HG02973 (cell line): ENCODE measurements around the gene NRXN2.

Experiments
- ATAC-seq: cut with Tn5 transposase; IDR thresholded peaks from one replicate; pipeline ENCODE4 v1.9.1; 2021; ENCODE audit warnings: moderate library complexity; ENCODE audit not compliant: unreplicated experiment

The NRXN2 gene

DNA sequence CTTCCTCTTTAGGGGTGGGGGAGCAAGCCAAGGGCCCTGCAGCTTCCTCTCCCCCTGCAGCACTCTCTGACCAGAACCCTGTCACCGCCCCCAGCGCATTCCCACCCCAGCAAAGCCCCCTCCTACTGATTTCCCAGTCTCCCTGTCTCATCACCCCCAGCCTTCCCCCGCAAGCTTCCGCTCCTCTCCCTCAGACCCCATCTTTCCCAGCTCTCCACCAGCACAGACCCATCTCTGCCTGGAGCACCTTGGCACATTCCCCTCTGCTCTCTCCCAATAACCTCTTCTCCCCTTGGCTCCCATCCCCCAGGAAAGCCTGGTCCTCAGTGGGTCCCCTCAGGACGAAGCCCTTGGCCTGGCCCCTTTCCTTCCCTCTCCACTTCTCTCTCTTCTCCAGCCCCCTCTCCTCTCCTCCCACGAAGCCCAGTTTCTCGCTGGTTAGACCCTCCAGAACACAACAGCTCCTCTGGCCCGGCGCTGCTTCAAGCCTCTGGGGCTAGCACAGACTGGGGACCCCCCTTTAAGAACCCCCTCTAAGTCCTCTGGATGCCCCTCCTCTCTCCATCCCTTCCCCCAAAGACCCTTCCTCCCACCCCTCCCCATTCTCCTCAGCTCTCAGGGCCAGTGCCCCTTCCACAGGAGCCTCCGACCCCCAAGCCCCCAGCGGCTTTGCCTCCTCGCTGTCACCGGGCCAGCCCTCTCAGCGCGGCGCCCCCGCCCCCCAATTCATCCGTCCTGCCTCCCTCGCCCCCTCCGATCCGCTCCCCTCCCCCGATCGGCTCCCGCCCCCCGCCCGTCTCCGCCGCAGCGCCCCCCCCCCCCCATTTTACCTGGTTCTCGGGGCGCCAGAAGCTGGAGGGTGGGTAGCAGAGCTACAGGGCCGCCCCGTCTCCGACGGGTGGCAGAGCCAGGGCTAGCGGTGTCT lies 594 bp downstream of the NRXN2 start:
- no peak for ATAC-seq

DNA sequence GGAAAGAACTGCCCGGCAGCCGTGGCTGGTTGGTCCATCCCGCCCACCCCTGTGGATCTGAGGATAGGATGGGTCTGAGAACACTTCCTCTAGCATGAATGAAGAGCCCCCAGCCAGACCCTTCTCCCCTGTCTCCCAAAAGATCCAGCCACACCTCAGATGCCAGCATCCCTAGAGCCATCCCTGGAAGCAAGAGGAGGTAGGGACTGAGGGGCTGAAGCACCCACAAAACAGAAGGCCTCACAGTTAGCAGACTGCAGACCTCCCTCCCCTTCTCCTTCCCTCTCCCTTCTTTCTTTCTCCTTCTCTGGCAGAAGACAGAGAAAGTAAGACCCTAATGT lies 1.7 kb downstream of the NRXN2 start:
- no peak for ATAC-seq

DNA sequence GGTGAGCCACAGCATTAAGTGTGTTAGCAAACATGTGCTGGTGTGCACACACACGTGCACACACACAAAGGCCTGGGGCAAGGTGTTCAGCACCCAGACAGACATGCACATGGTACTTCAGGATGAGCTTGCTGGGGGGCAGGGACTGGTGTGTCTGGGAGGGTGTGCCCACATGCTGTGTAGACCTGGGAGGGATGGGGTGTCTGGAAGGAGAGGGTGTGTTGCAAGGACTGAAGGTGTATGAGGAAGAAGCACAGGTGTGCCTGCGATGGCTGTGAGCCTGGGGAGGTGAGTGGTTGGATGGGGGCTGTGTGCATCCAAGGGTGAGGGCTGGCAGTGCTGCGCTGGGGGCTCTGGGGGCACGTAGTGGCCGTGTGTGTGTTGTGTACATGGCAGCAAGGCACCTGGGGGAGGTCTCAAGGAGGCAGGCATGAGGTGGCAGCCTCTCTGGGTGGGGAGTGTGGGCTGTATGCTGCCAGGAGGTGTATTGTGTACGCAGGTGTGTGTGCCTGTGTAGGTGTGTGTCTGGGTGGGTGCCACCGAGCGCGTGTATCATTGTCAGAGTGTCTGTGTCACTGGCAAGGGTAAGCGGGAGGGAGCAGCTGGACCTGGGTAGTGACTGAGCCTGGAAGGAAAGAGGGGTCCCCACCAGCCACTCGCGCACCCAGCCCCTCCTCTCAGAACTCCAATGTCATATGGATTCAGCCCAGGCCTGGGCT lies 2.2 kb downstream of the NRXN2 start:
- no peak for ATAC-seq

DNA sequence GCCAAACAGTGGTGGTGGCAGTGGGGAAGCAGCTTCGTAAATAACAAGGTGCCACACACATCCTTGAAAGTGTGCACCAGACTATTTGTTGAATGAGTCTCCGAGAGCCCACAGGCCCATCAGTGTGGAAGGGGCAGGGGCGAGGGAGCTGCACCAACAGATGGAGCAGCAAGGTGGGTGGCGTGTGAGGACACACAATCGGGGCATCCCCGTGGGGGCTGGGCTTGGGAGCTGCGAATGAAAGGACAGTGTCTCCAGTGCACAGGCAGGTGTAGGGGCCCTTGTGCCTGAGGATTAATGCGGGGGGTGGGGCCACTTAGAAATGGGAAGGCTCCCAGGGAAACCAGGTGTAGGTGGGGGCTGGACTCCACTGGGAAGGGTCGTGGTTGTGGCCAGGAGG lies 2.8 kb downstream of the NRXN2 start:
- no peak for ATAC-seq

DNA sequence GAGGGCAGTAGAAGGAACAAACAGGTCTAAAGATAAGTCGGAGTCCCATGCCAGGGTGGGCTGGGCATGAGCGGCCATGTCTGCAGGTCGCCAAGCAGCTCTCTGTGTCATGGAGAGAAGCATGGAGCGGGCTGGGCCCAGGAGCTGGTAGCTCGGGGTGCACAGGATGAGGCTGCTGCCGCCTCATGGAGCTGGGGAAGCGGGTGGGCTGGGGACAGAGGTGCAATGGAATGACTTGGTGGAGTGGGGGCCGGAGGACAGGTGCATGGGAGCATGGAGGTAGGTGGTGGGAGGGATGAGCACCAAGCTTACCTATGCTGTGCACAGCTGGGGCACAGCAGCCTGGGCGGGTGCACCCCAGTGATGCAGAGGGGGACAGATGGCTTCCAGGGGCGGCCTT lies 3.6 kb downstream of the NRXN2 start:
- ATAC-seq, result no peak

DNA sequence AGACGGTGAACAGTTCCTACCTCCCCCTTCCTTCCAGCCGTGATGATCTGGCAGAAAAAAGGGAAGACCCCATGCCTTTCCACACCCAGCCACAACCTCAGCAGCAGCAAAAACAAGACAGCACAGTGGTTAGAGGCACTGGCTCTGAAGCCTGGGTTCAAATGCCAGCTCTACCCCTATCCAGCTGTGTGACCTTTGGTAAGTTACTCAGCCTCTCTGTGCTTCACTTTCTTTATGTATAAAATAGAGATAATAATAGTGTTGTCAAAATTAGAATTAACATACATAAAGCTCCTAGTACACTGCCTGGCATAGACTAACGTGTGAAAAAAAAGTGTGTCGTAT lies 4.2 kb downstream of the NRXN2 start:
- no peak for ATAC-seq

DNA sequence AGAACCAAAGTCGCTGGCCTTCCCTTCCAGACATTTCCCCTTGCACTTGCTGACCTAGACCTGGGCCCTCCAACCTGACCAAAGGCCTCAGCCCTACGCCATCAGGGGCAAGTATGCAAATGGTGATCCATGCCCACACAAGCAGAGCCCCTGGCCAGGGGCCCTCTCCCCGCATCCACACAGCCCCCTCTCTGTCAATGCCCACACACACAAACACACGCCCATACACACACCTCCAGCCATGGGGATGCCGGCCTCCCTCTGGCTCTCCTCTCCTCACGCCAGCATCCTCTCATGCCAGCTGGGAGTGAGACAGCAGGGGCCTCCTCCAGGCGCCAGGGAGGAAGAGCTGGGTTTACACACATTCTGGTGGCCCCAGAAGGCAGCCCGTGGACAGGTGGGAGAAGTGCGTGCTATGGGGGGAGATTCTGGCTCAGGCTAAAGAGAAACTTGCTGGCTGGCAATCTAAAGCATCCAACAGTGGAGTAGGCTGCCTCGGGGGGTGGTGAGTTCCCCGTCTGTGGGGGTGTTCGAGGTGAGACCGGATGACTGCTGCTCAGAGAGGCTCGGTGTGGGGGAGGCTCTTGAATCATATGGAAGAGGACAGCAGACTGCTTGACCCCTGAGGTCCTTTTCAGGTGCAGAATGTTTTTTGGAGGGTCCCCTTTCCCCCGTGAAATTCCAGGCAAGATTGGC lies 4.8 kb downstream of the NRXN2 start:
- no peak for ATAC-seq

DNA sequence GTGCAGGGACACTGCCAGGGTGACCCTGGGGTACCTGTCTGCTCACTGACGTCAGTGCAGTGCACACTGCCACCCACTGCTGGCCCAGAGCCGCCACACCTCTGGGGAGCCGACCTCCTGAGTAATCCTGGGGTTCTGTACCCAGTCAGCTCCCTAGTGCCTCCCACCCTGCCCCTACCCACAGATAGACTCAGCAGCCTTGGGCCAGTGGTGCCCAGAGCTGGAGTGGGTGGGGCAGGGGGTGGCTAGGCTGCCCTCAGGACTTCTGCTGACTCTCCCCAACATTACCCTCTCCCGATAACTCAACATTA lies 5.8 kb downstream of the NRXN2 start:
- no peak for ATAC-seq

DNA sequence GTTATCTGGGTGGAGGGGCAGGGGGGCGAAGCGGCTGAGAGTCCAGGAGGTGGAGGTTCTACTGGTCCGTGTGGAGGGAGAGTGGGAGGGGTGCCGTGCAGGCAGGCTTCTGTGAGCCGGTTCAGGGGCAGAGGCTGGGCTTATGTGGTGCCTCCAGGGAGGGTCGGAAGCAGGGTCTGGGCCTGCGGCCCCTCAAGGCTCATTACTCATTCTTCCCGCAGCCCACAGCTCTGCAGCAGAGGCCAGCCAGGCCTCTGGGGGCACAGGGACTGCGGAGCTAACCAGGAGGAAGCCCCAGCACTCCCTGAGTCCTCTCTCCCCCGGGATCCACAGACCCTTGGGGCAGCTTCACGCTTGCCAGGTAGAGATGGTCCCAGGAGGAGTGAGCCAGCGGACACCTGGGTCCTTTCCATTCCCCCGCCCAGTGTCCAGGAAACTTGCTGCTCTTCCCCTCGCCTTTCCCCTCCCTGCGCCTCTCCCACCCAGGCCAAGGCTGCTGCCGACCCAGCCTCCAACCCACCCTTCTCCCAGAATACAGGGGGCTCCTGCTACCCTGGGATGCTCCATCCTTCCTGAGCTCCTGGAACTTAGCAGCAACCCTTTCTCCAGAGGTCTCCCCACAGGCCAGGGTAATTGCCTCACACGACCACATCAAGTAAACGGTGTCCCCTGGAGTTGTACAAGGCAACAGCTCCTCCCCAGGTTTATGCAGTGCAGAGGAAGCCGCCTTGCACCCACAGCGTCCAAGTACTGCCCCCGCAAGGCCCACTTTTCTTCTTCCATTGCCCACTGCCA lies 6.3 kb downstream of the NRXN2 start:
- no peak for ATAC-seq

DNA sequence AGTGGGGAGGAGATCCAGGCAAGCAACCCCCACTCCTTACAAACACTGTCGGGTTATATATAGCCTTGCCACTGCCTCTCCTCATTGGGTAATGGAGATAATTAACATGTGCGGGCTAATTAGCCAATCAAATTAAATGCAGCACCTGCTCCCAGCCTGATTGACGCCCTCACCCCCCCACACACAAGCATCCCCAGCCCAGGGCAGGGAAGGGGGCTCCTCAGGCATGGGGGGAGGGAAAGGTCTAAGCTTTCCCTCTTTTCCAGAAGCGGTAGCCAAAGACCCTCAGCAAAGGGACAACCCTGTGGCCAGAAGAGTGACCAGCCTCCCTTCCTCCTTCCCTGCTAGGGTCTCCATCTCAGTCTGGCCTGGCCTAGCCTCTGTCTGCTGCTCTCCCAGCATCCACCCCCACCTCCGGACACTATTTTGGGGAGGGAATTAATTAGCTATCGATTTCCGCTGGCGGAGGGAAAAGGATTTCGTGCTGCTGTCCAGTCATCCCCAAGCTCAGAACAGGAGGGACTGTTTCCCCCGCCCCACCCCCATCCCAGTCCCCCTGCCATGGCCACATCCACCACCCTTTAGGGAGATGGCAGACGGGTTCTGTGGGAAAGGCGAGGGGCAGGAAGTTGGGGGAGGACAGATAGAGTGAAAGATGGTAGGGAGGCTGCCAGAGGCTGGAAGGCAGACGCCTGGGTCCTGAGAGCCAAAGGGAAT lies 7.1 kb downstream of the NRXN2 start:
- no peak for ATAC-seq

DNA sequence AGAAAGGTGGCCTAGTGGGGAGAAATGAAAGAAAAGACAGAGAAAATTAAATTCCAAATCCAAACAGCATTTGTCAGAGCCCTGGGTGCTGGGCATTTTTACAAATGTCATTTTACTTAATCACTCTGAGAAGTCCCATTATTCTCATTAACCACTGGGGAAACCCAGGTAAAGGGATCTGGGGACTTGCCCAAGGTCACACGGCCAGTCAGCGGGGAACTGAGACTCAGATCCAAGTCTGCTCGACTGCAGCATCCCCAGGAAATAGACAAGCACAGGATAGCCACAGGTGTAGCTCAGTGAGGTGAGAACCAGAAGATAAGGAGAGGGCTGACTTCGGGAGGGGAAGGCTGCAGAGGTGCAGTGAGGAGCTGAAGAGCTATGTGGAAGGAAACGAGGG lies 7.9 kb downstream of the NRXN2 start:
- no peak for ATAC-seq

DNA sequence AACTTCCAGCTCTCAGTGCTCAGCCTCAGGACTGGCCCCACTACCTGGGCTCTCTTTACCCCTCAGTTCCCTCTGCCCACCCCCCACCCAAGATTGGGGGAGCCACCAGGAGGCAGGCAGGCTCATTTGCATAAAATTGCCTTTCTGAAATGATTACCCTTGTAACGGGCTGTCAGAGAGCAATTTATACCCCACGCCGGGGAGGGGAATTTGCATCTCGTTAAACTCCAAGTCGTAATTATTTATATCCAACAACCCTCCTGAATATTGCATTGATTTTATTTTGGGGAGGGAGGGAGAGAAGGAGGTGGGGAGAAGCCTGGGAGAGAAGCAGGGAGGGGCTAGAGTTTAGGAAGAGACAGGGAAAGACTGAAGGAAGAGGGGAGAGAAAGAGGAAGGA lies 8.3 kb downstream of the NRXN2 start:
- no peak for ATAC-seq

DNA sequence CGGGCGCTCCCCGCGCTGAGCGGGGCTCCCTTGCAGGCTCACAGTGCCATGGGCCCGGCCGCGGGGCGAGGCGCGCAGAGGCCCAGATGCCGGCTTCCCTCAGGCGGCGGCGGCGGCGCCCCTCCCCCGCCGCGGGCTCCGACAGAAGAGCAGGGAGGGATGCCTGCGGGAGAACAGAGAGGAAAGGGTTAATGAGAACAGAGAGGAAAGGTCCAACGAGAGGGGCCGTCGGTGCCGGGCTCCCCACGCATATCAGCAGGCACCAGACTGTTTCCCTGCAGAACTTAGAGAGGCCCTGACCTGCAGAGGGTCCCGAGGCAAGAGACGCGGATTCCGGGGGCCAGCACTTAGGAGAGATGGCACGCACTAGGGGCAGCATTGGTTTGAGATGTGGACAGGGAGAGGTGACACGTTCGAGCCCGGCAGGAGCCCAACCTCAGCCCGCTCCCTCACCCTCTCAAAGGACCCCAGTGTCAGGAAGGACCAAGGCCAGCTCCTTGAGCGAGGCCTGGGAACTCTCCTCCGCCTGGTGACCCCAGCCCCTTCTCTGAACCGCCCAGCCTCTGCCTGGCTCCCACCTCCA lies 9.1 kb downstream of the NRXN2 start:
- ATAC-seq, result no peak

DNA sequence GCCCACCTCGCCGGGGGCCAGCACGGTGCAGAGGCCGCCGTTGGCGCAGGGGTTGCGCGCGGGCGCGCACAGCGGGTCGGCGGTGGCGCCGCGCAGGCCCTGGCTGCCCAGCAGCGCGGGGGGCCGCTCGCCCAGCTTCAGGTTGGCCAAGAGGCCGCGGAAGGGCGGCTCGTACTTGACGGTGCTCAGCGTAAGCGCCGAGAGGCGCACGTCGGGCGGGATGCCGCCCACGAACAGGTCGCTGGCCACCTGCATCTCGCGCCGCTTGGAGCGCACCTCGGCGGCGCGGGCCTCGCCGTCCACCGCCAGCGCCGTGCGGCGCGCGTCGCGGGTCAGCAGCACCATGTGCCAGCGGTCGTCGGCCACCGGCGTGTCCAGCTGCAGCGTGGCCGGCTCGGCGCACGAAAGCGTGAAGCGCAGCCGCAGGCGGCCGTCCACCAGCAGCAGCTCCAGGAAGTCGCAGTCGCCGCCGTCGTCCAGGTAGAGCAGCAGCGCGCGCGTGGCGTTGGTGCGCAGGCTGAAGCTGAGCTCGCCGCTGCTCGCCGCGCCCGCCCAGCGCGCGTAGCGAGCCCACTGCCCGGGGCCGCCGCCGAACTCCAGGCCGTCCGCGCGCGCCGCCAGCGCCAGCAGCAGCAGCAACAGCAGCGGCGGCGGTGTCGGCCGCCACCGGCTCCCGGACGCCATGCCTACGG lies 9.8 kb downstream of the NRXN2 start:
- no peak for ATAC-seq

DNA sequence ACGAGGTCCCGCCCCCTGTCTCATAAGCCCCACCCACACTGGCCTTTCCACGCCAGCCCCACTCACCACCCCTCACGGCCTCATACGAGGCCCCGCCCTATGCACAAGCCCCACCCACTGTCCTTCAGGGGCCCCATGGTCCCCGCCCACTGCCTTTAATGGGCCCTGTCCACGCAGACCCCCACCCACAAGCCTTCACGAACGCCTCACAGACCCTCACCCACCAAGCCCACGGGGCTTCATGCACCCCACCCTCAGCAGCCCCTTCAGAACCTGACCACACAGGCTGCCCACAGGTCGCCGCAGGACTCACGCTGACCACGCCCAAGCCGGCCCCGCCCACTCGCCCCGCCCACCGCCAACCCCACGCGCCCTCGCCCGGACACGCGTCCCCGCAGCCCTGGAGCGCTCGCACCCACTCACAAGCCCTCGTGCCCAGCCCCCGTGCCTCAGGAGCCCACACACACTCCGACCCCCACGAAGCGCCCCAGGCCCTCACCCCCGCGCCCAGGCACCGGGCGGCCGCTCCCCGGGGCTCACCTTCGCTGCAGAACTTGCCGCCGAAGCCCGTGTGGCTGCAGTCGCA lies 10.5 kb downstream of the NRXN2 start:
- no peak for ATAC-seq

DNA sequence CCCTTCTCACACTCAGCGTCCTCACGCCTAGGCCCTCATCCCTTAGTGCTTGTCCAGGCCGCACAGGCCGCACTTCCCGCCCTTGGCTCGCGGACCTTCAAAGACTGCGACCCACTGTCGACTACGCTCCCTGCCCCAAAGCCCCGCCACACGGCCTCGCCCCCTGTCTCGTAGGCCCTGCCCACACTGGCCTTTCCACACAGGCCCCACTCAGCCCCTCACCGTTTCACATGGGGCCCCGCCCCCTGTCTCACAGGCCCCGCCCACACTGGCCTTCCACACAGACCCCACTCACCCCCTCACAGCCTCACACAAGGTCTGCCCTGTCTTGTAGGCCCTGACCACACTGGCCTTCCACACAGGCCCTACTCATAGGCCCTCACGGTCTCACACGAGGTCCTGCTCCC lies 11.0 kb downstream of the NRXN2 start:
- no peak for ATAC-seq

DNA sequence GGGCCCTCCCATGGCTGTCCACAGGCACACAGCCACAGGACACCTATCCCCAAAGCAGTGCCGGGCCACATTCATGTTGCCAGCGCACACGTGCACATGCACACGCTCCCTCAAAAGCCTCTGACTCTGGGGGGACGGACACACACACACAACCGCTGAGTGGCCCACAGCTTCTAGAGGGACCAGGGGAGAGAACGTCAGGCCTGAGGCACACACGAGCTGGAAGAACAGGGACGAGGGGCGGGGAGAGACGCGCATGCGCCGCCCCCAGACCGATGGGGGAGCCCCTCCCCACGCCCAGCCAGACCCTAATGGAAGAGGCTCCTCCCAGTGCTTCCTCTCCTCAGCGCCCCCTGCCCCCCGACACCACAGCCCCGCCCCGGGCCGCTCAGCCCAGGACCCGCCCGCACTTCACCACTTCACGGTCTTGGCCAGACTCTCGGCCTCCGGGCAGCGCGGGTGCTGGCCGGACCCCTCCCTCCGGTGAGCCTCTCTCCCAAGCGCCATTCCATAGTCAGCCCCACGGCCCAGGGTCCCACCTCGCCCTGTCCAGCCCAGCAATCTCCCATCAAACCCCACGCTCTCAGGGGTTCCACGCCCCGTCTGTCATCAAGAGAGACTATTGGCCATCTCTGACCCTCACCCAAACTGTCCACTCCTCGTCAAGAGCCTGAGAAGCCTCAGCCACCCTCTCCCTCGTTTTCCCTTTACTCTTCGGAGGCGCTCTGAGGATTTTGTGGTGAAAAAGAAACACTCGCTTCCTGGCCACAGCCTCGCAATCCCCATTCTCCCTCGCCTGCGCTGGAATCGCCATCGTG lies 11.7 kb downstream of the NRXN2 start:
- no peak for ATAC-seq

DNA sequence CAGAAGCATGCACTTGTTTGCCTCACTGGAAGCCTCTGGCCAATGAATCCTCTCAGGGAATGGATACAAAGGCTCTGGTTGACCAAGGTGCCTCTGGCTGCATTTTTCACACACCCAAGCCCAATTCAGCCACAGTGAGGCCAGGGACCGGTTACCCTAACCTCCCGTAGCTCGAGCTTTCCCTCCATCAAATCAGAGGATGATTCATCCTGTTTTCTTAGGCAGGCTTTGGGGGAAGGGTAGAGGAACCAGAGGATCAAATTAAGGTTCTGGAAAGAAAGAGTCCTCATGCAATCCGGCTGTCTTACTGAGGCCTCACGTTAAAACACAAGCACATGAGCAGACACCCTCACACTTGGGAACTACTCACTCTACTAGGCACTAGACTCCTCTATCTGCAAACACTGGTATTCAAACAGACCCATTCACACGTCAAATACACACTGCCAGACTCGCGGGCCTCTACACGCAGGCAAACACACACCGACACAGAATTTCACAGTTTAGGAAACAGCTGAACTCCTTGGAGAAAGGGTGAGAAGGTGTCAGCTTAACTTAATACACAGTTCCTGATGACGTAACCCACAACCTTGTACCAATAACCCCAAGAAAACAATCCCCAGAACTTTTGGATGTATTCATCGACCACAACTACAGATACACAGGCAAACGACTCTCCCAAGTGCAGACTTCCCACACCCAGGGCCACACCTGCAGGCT lies 12.4 kb downstream of the NRXN2 start:
- no peak for ATAC-seq
